A673 (cell line): Measurements from ENCODE around the gene RAMAC. TPM values are rescaled to one million over a fixed set of nuclear protein-coding genes. Genes with fewer than 3 reads are reported as not detected.

ENCODE experiments used
- BruUV-seq: library from RNA; stranded (reverse); fragments of 400-500 nt; replicated peaks from 2 replicates; lab custom pipeline; 2021; lab: Mats Ljungman, UMichigan
- CTCF ChIA-PET: fragments of 300-600 bp; sonication (Branson Sonifier 250); formaldehyde crosslinking; loops from one replicate; lab custom pipeline; 2022; ENCODE audit warnings: antibody characterized with exemption; lab: Charles Lee
- POLR2A ChIA-PET: fragments of 300-600 bp; sonication (Branson Sonifier 250); formaldehyde crosslinking; loops from one replicate; lab custom pipeline; 2022; ENCODE audit warnings: antibody characterized with exemption; ENCODE audit not compliant: low non-redundant PET; lab: Charles Lee
- DNase-seq: peaks from one replicate; pipeline ENCODE4 v3.0.0-alpha.2; 2015; ENCODE audit warnings: low spot score
- H3K27ac ChIP-seq: fragments of 200-600 bp; sonication (generic); 2 replicates; pipeline ENCODE4 v1.5.1; 2016; ENCODE audit warnings: mixed run types, low read depth, mild to moderate bottlenecking, mixed read lengths, antibody characterized with exemption, low read length; ENCODE audit not compliant: poor library complexity, severe bottlenecking
- H3K27me3 ChIP-seq: fragments of 200-600 bp; sonication (generic); replicated peaks from 2 replicates; pipeline ENCODE4 v1.6.1; 2017; ENCODE audit warnings: mixed run types, low read depth, mild to moderate bottlenecking, mixed read lengths, antibody characterized with exemption, low read length; ENCODE audit not compliant: insufficient read depth, poor library complexity
- H3K36me3 ChIP-seq: fragments of 200-600 bp; sonication (generic); 2 replicates; pipeline ENCODE4 v1.6.1; 2016; ENCODE audit warnings: mixed run types, mild to moderate bottlenecking, mixed read lengths, antibody characterized with exemption, low read length; ENCODE audit not compliant: insufficient read depth, poor library complexity, severe bottlenecking
- H3K4me1 ChIP-seq: fragments of 200-600 bp; sonication (generic); 2 replicates; pipeline ENCODE4 v1.6.1; 2017; ENCODE audit warnings: mixed run types, mild to moderate bottlenecking, mixed read lengths, antibody characterized with exemption, low read length; ENCODE audit not compliant: insufficient read depth, poor library complexity, severe bottlenecking
- H3K4me3 ChIP-seq: fragments of 200-600 bp; sonication (generic); 2 replicates; pipeline ENCODE4 v1.5.1; 2016; ENCODE audit warnings: low read depth, mixed run types, mild to moderate bottlenecking, mixed read lengths, low read length; ENCODE audit not compliant: poor library complexity, severe bottlenecking
- H3K9me3 ChIP-seq: fragments of 200-600 bp; sonication (generic); 2 replicates; pipeline ENCODE4 v1.6.1; 2016; ENCODE audit warnings: mixed run types, low read depth, mild to moderate bottlenecking, mixed read lengths, antibody characterized with exemption, low read length; ENCODE audit not compliant: poor library complexity, severe bottlenecking
- CTCF ChIP-seq: fragments of 300-800, 200-600 bp; sonication (generic); conservative IDR thresholded peaks from 2 replicates; pipeline ENCODE4 v1.5.1; 2017; ENCODE audit warnings: low read depth, mild to moderate bottlenecking, antibody characterized with exemption, low read length, moderate library complexity, mixed read lengths
- EZH2 ChIP-seq: fragments of 200-600 bp; sonication (generic); IDR thresholded peaks from 2 replicates; pipeline ENCODE4 v1.6.1; 2017; ENCODE audit warnings: borderline replicate concordance, low read depth, mild to moderate bottlenecking, mixed read lengths, antibody characterized with exemption, low read length; ENCODE audit not compliant: poor library complexity, severe bottlenecking
- intact Hi-C: fragments of 100-400 bp; cut with micrococcal nuclease; formaldehyde crosslinking; loops from one replicate; pipeline ENCODE4 v1.10.0; 2022; ENCODE audit not compliant: unreplicated experiment
- total RNA-seq: library from RNA; stranded (reverse); gene quantifications from 2 replicates; pipeline ENCODE4 v1.2.3, GENCODE V29; 2021

The RAMAC gene
- total RNA-seq, 1 experiment from 2014 or later, result 28.1 TPM

DNA sequence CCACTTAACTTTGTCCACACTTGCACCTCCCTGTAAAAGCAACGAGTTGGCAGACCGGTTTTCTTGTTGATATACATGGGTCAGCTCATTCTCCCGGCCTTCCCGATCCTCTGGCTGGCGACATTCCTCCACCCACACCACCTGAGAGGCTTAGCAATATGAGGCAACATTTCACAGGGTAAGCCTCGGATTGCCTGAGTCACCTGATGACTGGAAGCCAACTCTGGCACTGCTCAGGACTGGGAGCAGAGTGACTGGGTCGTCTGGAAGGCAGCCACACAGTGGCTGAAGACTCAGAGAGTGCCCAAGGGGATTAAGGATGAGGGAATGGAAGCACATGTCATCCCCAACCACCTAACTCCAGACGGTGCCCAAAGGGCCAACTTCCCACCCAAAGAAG, 43.3 kb upstream of the RAMAC start:
- Histone ChIP-seq H3K4me1 (no peaks in the 10 kb centered on the region), H3K36me3 (no peaks in the 10 kb centered on the region), H3K27ac (no peak overlapping the region), H3K4me3 (no peak overlapping the region), H3K27me3 (peaks cover 14% of the 10 kb centered on the region), H3K9me3 (no peaks in the 10 kb centered on the region)
- DNase-seq, result no peak
- TF ChIP-seq EZH2 (no peak), CTCF (no peak)
- POLR2A ChIA-PET, result no interaction called here
- no TSS peak for BruUV-seq
- intact Hi-C loops, result no loop called here
- CTCF ChIA-PET, result no interaction called here

DNA sequence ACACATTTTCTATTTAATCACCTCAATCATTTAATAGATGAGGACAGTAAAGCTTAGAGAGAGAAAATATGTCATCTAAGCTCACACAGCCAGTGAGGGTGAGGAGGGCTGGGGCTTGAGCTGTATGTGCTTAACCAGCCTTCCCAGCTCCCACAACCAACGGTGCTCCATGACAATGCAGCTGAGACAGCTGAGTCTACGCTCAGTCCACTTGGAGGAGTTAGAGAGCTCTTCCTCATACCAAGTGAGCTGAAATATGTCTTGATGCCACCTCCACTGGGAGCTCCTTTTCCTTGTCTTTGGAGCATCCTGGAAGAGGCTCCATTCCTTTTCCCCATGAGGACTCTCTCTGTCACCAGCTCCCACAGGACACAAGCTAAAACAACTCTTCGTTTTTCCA, 42.8 kb upstream of the RAMAC start:
- intact Hi-C loops, result no loop called here
- H3K36me3 ChIP-seq, result no peaks in the 10 kb centered on the region
- no peak overlapping the region for H3K27ac ChIP-seq
- no peak overlapping the region for H3K4me3 ChIP-seq
- no peak for TF ChIP-seq EZH2
- TF ChIP-seq CTCF, result no peak
- no peaks in the 10 kb centered on the region for H3K4me1 ChIP-seq
- H3K9me3 ChIP-seq, result no peaks in the 10 kb centered on the region
- CTCF ChIA-PET, result no interaction called here
- no TSS peak for BruUV-seq
- POLR2A ChIA-PET, result no interaction called here
- H3K27me3 ChIP-seq, result peaks cover 14% of the 10 kb centered on the region
- no peak for DNase-seq

DNA sequence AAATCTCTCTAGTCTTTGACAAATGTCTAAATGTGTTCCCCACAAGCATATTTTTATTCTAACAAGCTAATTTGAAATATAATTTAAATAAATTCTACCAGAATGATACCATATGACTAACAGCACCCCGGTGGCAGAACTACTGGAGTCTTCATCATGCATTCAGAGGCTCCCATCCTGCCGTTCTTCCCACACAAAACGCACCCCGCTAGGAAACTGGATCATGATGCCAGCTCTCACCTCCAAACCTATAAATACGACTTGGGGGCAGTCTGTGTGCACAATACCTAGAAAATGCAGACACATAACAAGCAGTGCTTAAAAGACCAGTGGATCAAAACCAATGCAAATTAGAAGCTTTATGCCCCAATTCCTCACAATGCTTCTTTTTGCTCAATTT, 42.0 kb upstream of the RAMAC start:
- no peak for DNase-seq
- Histone ChIP-seq H3K4me1 (no peaks in the 10 kb centered on the region), H3K9me3 (no peaks in the 10 kb centered on the region), H3K36me3 (no peaks in the 10 kb centered on the region), H3K27me3 (peaks cover 14% of the 10 kb centered on the region), H3K4me3 (no peak overlapping the region), H3K27ac (no peak overlapping the region)
- CTCF ChIA-PET, result no interaction called here
- intact Hi-C loops, result no loop called here
- BruUV-seq, result no TSS peak
- TF ChIP-seq CTCF (no peak), EZH2 (no peak)
- POLR2A ChIA-PET, result no interaction called here
